Astrocyte of the spinal cord (primary cell): Measurements from ENCODE around the gene ZNF76.
"Not testable (repeated sequence)": the region's sequence is repeated elsewhere in the genome, so short reads cannot be mapped to it uniquely, and the experiment has no call there.

Source experiments
- DNase-seq: peaks from one replicate; pipeline ENCODE4 v3.0.0; 2011; ENCODE audit warnings: low read depth, low spot score
- H3K4me3 ChIP-seq: 2 replicates; pipeline ENCODE4 v1.5.1; 2011; ENCODE audit warnings: low read depth, mild to moderate bottlenecking, low read length, moderate library complexity
- CTCF ChIP-seq: IDR thresholded peaks from 2 replicates; pipeline ENCODE4 v1.5.1; 2012; ENCODE audit warnings: low read depth, mild to moderate bottlenecking, low read length, inconsistent platforms
- in situ Hi-C: cut with HindIII; loops from 2 replicates; pipeline ENCODE4 v1.10.0; 2017; ENCODE audit warnings: low sequenced_read_pairs

Gene ZNF76

GRCh38 chr6:35330541-35331119 lies 71.1 kb downstream of the ZNF76 start:
- no peak for TF ChIP-seq CTCF
- in situ Hi-C loops, result no loop called here
- DNase-seq, result no peak
- no peak overlapping the region for H3K4me3 ChIP-seq

- in situ Hi-C loops, DNase-seq, H3K4me3 ChIP-seq: not testable (repeated sequence)
Measured at GRCh38 chr6:35332074-35332887, 72.7 kb downstream of the ZNF76 start.

GRCh38 chr6:35341557-35341956 lies 82.0 kb downstream of the ZNF76 start:
- TF ChIP-seq CTCF, result no peak
- in situ Hi-C loops, result no loop called here
- DNase-seq, result no peak
- H3K4me3 ChIP-seq, result no peak overlapping the region

- peak; percentile 98 for TF ChIP-seq CTCF
- in situ Hi-C loops, result no loop called here
- peak within 1 kb of the TSS; percentile 92 for H3K4me3 ChIP-seq
- peak; percentile 96 for DNase-seq
Measured at GRCh38 chr6:35342258-35343091, 82.9 kb downstream of the ZNF76 start, which contains the start of gene PPARD. PPARD (plus strand) TSS chr6:35342558; CDS start chr6:35411088, 68,530 bp downstream.

GRCh38 chr6:35343092-35343834 lies 83.7 kb downstream of the ZNF76 start:
- no peak for TF ChIP-seq CTCF
- DNase-seq, result peak; percentile 33
- in situ Hi-C loops, result no loop called here

GRCh38 chr6:35343835-35344550 lies 84.5 kb downstream of the ZNF76 start:
- no peak for TF ChIP-seq CTCF
- in situ Hi-C loops, result no loop called here
- H3K4me3 ChIP-seq, result peak overlapping the region; percentile 92
- no peak for DNase-seq

More at GRCh38 chr6:35343092-35343834, 83.7 kb downstream of the ZNF76 start:
- H3K4me3 ChIP-seq, result peak overlapping the region; percentile 92
